Osteocyte (in vitro differentiated cells): ENCODE results near the gene DYNC2I2. TPM values are rescaled to one million over a fixed set of nuclear protein-coding genes. Genes with fewer than 3 reads are reported as not detected.

Source experiments
- DNase-seq: peaks from one replicate; pipeline ENCODE4 v3.0.0; 2021; ENCODE audit warnings: mixed read lengths; ENCODE audit not compliant: unreplicated experiment; ENCODE audit errors: extremely low spot score
- H3K27ac Mint-ChIP-seq: one replicate; pipeline ENCODE4 v1.8.0; 2021; ENCODE audit warnings: mild to moderate bottlenecking, mixed read lengths; ENCODE audit not compliant: unreplicated experiment
- H3K27me3 Mint-ChIP-seq: one replicate; pipeline ENCODE4 v1.8.0; 2021; ENCODE audit warnings: mixed read lengths; ENCODE audit not compliant: unreplicated experiment
- H3K36me3 Mint-ChIP-seq: one replicate; pipeline ENCODE4 v1.8.0; 2021; ENCODE audit warnings: mixed read lengths; ENCODE audit not compliant: unreplicated experiment
- H3K4me1 Mint-ChIP-seq: one replicate; pipeline ENCODE4 v1.8.0; 2021; ENCODE audit warnings: mixed read lengths; ENCODE audit not compliant: unreplicated experiment
- H3K4me3 Mint-ChIP-seq: one replicate; pipeline ENCODE4 v1.8.0; 2021; ENCODE audit warnings: mild to moderate bottlenecking, moderate library complexity, mixed read lengths; ENCODE audit not compliant: unreplicated experiment
- H3K9me3 Mint-ChIP-seq: one replicate; pipeline ENCODE4 v1.8.0; 2021; ENCODE audit warnings: mixed read lengths; ENCODE audit not compliant: unreplicated experiment
- total RNA-seq: library from RNA; stranded (reverse); gene quantifications from 2 replicates; pipeline ENCODE4 v1.2.1, GENCODE V29; 2021
- TF ChIP-seq, protein P1 (sequence below): fragments of 200-600 bp; sonication (generic); IDR thresholded peaks from 2 replicates; pipeline ENCODE4 v1.5.0; 2021; ENCODE audit warnings: antibody characterized with exemption, mild to moderate bottlenecking, moderate library complexity

The DYNC2I2 gene
- total RNA-seq, 1 donor from 2014 or later: 62.5 TPM

DNA sequence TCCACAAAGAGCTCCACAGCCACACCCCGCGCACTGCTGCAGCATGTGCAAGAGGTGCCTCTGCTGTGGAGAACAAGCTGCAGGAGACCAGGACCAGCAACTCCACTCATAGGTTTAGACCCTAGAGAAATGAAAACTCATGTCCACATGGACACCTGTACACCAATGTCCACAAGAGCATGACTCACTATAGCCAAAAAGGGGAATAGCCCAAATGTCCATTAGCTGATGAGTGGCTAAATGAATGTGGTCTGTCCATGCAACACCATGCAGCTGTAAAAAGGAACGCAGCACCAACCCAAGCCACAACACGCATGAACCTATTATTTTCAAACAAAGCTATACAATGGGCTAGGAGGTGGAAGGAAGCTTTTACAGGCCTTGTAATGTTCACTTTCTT lies 18.1 kb downstream of the DYNC2I2 start:
- Mint-ChIP-seq H3K9me3 (no peaks in the 10 kb centered on the region), H3K36me3 (peaks cover 13% of the 10 kb centered on the region), H3K4me1 (peaks cover 67% of the 10 kb centered on the region), H3K4me3 (no peak overlapping the region), H3K27me3 (no peaks in the 10 kb centered on the region), H3K27ac (peak overlapping the region; percentile 96)
- DNase-seq: no peak
- TF ChIP-seq, protein P1, sequence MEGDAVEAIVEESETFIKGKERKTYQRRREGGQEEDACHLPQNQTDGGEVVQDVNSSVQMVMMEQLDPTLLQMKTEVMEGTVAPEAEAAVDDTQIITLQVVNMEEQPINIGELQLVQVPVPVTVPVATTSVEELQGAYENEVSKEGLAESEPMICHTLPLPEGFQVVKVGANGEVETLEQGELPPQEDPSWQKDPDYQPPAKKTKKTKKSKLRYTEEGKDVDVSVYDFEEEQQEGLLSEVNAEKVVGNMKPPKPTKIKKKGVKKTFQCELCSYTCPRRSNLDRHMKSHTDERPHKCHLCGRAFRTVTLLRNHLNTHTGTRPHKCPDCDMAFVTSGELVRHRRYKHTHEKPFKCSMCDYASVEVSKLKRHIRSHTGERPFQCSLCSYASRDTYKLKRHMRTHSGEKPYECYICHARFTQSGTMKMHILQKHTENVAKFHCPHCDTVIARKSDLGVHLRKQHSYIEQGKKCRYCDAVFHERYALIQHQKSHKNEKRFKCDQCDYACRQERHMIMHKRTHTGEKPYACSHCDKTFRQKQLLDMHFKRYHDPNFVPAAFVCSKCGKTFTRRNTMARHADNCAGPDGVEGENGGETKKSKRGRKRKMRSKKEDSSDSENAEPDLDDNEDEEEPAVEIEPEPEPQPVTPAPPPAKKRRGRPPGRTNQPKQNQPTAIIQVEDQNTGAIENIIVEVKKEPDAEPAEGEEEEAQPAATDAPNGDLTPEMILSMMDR: no peak

DNA sequence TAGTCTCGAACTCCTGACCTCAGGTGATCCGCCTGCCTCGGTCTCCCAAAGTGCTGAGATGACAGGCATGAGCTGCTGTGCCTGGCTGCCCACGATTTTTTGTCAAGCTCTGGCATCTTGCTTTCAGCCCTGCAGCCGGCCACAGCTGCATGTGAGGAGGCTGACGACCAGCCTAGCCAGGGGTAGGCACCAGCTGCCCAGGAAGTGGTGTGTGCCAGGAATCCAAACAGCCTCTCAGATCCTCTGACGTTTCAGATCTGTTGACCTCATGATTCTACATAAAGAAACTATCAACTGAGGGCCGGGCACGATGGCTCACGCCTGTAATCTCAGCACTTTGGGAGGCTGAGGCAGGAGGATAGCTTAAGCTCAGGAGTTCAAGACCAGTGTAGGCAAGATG lies 19.0 kb downstream of the DYNC2I2 start:
- Mint-ChIP-seq H3K9me3 (no peaks in the 10 kb centered on the region), H3K36me3 (peaks cover 21% of the 10 kb centered on the region), H3K27ac (peak overlapping the region; percentile 96), H3K4me3 (no peak overlapping the region), H3K27me3 (no peaks in the 10 kb centered on the region), H3K4me1 (peaks cover 59% of the 10 kb centered on the region)
- TF ChIP-seq, protein P1: no peak
- no peak for DNase-seq

DNA sequence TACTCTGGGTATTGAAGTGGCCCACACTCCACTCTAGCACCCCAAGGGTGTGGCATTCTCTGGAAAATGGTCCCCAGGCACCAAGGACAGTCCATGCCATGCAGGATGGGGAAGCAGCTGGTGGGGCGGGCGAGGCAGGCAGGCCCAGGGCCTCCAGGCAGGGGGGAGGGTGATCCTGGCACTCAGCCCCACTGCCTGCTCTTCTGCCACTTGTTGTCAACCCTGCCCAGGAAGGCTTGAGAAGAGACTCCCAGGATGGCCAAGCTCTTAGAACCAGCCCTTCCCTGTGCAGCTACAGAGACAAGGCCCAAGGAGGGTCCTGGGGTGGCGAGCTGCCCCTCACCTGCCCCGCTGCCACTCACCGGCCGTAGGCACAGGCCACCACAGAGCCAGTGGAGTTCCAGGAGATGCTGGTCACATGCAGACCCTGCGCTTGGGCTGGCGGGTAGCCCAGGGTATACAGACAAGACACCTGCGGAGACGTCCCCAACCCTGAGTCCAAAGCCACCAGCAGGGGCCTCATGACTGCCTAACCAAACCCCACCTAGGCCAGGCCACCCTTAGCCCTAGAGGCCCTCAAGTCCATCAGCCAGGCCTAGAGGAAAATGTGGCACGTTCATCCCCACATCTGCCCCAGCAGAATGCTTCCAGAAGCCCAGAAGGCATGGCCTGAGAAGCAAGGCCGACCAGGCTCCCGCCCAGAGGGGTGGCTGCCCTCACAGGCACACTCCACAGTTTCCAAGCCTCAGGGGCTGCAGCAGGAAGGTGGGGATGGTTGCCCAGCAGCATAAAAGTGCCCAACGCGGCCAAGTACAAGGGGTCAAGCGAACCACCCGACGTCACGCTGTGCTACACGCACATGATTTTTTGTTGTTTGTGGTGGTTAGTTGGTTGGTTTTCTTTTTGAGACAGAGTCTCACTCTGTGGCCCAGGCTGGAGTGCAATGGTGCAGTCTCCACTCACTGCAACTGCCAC lies 19.8 kb downstream of the DYNC2I2 start:
- peak overlapping the region; percentile 96 for H3K27ac Mint-ChIP-seq
- TF ChIP-seq, protein P1: no peak
- peak; percentile 92 for DNase-seq
- no peak overlapping the region for H3K4me3 Mint-ChIP-seq
- peaks cover 57% of the 10 kb centered on the region for H3K4me1 Mint-ChIP-seq
- no peaks in the 10 kb centered on the region for H3K27me3 Mint-ChIP-seq
- no peaks in the 10 kb centered on the region for H3K9me3 Mint-ChIP-seq
- peaks cover 28% of the 10 kb centered on the region for H3K36me3 Mint-ChIP-seq

DNA sequence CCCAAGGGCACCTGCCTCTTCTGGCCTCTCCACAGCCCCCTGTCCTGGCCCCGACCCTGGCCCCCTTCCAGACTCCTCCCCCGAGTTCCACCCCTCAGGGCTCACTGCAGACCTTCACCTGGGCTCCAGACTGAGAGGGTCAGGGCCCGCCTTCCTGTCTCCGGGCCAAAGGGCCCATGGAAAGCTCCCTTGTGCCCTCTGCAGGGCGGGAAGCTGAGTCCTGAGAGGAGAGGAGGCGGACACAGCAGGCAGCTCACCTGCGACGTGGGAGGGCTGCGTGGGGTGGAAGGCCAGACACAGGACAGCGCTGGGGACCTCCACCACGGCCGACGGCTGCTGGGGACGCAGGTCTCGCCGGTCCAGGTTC lies 20.6 kb downstream of the DYNC2I2 start:
- TF ChIP-seq, protein P1: no peak
- Mint-ChIP-seq H3K4me1 (peaks cover 51% of the 10 kb centered on the region), H3K27me3 (no peaks in the 10 kb centered on the region), H3K9me3 (no peaks in the 10 kb centered on the region), H3K36me3 (peaks cover 30% of the 10 kb centered on the region), H3K27ac (peak overlapping the region; percentile 96), H3K4me3 (no peak overlapping the region)
- DNase-seq: no peak

DNA sequence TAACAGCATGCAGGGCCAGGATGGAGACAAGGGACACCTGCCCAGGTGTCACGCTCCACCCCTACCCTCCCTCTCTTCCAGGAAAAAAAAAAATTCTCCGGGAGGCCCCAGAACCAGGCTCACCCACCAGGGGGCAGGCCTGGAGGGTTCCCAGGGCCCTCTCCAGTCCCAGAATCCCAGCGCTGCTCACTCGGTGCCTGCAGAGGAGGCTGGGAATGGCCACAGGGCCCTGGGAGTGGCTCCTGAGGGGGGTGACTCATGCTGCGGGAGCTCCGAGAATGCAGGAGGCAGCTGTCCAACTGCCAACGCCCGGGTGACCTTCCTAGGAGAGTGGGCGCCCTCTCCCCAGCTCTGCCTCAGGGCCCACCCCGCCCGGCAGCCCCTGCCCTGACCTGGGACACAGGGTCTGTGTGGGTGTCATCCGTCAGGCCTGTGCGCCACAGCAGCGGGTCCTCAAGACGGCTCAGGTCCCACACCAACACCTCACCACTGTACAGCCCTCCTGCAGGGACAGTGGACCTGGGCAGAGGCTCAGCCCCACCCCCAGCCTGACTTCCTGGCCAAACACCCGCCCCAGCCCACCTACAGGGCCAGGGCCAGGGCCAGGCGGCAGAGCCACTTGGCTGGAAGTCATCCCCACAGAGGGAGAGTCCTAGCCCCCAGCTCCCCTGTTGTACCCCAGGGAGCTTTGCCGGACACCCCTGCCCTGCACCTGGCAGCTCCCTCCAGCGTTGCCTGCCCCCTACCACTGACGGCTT lies 21.2 kb downstream of the DYNC2I2 start:
- peak overlapping the region; percentile 96 for H3K27ac Mint-ChIP-seq

More for the DNA sequence above, 21.2 kb downstream of the DYNC2I2 start:
- peak; percentile 98 for DNase-seq
- TF ChIP-seq, protein P1: peak; percentile 89
- H3K9me3 Mint-ChIP-seq: no peaks in the 10 kb centered on the region
- H3K36me3 Mint-ChIP-seq: peaks cover 31% of the 10 kb centered on the region
- H3K4me3 Mint-ChIP-seq: peak overlapping the region; percentile 22
- peaks cover 51% of the 10 kb centered on the region for H3K4me1 Mint-ChIP-seq
- no peaks in the 10 kb centered on the region for H3K27me3 Mint-ChIP-seq
